Mucosa of stomach (tissue), 1 donor: Measurements from ENCODE around the gene SLC17A6.

Experiments used
- H3K27me3 ChIP-seq: one replicate; pipeline ENCODE4 v1.7.0; 2013; ENCODE audit warnings: mild to moderate bottlenecking, low read length; ENCODE audit not compliant: control insufficient read depth, insufficient read depth
- H3K36me3 ChIP-seq: one replicate; pipeline ENCODE4 v1.7.0; 2013; ENCODE audit warnings: low read length; ENCODE audit not compliant: control insufficient read depth, insufficient read depth
- H3K4me1 ChIP-seq: one replicate; pipeline ENCODE4 v1.7.0; 2013; ENCODE audit warnings: mild to moderate bottlenecking, low read length; ENCODE audit not compliant: control insufficient read depth, insufficient read depth
- H3K4me3 ChIP-seq: one replicate; pipeline ENCODE4 v1.7.0; 2013; ENCODE audit warnings: low read length
- H3K9ac ChIP-seq: one replicate; pipeline ENCODE4 v1.7.0; 2013; ENCODE audit warnings: mild to moderate bottlenecking, low read length, moderate library complexity
- H3K9me3 ChIP-seq: one replicate; pipeline ENCODE4 v1.7.0; 2013; ENCODE audit warnings: mild to moderate bottlenecking, low read length, moderate library complexity; ENCODE audit not compliant: control insufficient read depth
- donor health status: Pancreatic carcinoma.

The SLC17A6 gene

DNA sequence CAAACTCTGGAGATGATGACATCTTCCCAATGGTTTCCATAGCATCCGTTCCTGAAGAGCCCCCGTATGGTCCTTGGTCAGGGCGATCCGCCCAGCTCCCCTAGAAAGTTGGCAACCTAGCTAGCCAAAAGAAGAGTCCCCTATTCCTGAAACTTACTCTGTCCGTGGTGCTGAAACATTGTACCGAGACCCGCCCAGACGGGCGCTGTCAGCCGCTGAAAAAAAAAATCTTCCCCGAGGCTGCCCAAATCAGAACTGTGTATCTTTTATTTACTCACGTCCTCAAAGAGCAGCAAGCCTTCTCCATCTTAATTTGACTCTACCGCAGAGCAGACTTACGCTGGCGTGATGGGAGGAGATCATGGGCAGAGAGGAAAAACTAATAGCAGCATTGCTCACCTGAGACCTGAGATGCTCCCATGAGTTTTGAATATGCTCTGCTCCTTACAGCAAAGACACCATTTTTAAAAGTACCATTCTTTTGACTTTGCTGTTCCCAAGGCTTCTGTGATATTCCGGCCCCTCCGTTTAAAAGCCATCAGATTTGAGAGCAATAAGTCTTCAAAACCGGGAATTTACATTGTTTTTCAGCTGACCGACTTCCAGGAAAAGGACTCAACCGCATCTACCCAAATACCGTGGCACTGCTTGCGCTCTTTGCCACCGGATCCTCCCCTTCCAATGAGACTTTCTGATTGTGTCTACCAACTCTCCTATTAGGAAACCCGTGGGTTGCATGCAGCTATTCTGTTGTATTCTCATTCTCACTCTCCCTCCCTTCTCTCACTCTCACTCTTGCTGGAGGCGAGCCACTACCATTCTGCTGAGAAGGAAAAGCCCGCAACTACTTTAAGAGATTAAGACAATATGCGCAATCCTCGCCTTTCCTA is at the start of gene SLC17A6:
Gene SLC17A6 (plus strand): TSS at position 786 of the 890 bp plus-strand sequence. CDS start 153 bp downstream, outside the sequence.
- Histone ChIP-seq H3K4me3 (no peak within 1 kb of the TSS), H3K36me3 (no peaks in the 10 kb centered on the region), H3K4me1 (no peaks in the 10 kb centered on the region), H3K27me3 (peaks cover 53% of the 10 kb centered on the region), H3K9me3 (no peaks in the 10 kb centered on the region), H3K9ac (no peak within 1 kb of the TSS)

DNA sequence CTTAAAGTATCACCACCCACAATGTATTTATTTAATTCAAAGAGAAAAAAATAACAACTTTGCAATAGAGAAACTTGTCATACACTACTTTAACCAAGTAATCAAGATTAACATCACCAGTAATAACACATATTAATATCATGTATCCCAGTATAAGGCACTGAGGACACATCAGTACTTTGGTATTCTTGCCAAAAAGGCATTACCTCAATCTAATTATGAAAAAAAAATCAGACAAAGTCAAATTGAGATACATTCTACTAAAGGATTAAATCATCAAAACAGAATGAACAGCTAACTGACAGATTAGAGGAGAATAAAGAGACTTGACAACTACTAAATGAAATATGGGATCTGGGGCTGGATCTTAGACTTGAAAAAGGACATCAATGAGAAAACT is 35.8 kb upstream of the SLC17A6 start:
- H3K9me3 ChIP-seq: no peaks in the 10 kb centered on the region
- H3K36me3 ChIP-seq: no peaks in the 10 kb centered on the region
- no peaks in the 10 kb centered on the region for H3K4me1 ChIP-seq
- no peaks in the 10 kb centered on the region for H3K27me3 ChIP-seq
- H3K4me3 ChIP-seq: no peak overlapping the region
- H3K9ac ChIP-seq: no peak overlapping the region

DNA sequence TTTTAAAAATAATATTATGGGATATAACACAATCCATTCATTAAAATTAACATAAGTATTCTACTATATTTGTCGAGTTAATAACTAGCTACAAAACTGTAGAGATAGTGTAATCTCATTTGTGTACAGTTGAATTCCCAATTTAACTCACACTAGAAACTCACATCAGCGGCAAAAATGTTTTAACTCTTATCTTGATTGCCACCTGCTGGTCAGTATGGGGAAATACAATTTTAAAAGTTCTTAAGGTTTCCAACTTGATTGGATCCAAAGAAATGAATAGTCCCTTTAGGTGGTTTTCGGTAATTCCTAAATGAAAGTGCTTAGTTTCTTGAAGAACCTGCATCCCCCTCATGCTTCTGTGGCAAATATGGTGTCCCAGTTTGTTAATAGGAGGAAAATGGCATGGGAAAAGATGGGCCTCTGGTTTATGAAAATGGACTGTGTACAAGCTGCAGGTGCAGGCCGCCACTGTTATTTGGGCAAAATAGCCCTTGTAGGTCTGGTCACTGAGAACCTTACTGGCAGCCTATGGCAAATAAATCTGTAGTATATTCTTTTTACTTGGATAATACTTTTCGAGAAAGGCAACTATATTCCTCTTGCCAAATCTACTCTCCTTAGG is 33.7 kb upstream of the SLC17A6 start:
- Histone ChIP-seq H3K4me1 (no peaks in the 10 kb centered on the region), H3K36me3 (no peaks in the 10 kb centered on the region), H3K9me3 (no peaks in the 10 kb centered on the region), H3K4me3 (no peak overlapping the region), H3K27me3 (no peaks in the 10 kb centered on the region), H3K9ac (no peak overlapping the region)

DNA sequence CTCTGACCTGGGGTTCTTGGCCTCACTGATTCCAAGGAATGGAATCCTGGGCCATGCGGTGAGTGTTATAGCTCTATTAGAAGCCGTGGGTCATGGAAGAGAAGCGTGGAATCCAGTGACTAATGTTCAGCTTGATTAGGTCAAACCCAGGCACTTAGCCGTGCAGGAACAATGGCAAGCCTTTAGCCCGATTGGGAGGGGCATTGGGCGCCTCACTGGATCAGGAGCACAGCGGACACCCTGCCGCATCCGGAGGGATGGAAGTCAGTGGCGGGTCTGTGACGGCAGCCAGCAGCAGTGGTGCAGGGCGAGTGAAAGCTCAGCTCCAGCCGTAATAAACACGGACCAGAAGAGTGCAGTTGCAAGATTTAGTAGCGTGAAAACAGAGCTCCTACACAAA is 20.5 kb upstream of the SLC17A6 start:
- no peaks in the 10 kb centered on the region for H3K9me3 ChIP-seq
- no peak overlapping the region for H3K9ac ChIP-seq
- peaks cover 3% of the 10 kb centered on the region for H3K27me3 ChIP-seq
- H3K4me3 ChIP-seq: no peak overlapping the region
- no peaks in the 10 kb centered on the region for H3K4me1 ChIP-seq
- H3K36me3 ChIP-seq: no peaks in the 10 kb centered on the region

DNA sequence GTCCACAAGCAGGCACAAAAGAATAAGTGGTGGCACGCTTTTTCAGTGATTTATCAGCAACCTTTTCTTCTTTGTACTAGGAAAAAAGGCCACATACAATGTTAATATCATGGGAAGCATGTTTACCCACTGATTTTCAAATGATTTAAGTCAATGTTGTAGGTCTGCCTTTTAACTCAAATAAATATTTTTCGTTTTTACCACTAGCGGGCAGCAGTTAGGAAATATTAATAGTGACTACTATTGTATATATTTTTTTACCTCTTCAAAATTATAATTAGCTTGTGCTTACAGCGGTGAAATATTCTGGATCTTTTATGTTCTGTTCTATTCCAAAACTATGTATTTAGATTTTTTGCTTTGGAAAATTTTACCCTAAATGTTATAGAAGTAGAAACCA is 6.4 kb upstream of the SLC17A6 start:
- Histone ChIP-seq H3K27me3 (no peaks in the 10 kb centered on the region), H3K36me3 (no peaks in the 10 kb centered on the region), H3K9ac (no peak overlapping the region), H3K4me1 (no peaks in the 10 kb centered on the region), H3K4me3 (no peak overlapping the region), H3K9me3 (no peaks in the 10 kb centered on the region)

GRCh38 chr11:22336587-22336986 is 1.6 kb upstream of the SLC17A6 start:
- Histone ChIP-seq H3K36me3 (no peaks in the 10 kb centered on the region), H3K4me1 (no peaks in the 10 kb centered on the region), H3K27me3 (peaks cover 41% of the 10 kb centered on the region), H3K9ac (no peak overlapping the region), H3K4me3 (no peak overlapping the region), H3K9me3 (no peaks in the 10 kb centered on the region)

- Histone ChIP-seq H3K27me3 (peaks cover 67% of the 10 kb centered on the region), H3K4me3 (no peak overlapping the region), H3K9ac (no peak overlapping the region), H3K36me3 (no peaks in the 10 kb centered on the region), H3K4me1 (peaks cover 5% of the 10 kb centered on the region), H3K9me3 (no peaks in the 10 kb centered on the region)
Measured at GRCh38 chr11:22339611-22340010, 1.4 kb downstream of the SLC17A6 start.

- H3K4me1 ChIP-seq: peaks cover 5% of the 10 kb centered on the region
- peaks cover 67% of the 10 kb centered on the region for H3K27me3 ChIP-seq
- H3K4me3 ChIP-seq: no peak overlapping the region
- no peak overlapping the region for H3K9ac ChIP-seq
- no peaks in the 10 kb centered on the region for H3K9me3 ChIP-seq
- H3K36me3 ChIP-seq: no peaks in the 10 kb centered on the region
Measured at GRCh38 chr11:22340235-22340634, 2.1 kb downstream of the SLC17A6 start.

- H3K27me3 ChIP-seq: peaks cover 68% of the 10 kb centered on the region
Measured at GRCh38 chr11:22340701-22341587, 2.8 kb downstream of the SLC17A6 start.

DNA sequence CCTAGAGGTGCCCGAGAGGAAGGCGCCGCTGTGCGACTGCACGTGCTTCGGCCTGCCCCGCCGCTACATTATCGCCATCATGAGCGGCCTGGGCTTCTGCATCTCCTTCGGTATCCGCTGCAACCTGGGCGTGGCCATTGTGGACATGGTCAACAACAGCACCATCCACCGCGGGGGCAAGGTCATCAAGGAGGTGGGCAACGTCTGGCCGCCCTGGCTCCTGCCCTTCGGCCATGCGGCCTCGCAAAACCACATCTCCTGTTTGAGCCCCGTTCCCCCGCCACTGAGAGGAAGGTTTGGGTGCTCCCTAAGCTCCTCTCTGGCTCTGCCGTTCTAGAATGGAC is 3.4 kb downstream of the SLC17A6 start:
- Histone ChIP-seq H3K4me1 (peaks cover 5% of the 10 kb centered on the region), H3K4me3 (no peak overlapping the region), H3K27me3 (peaks cover 69% of the 10 kb centered on the region), H3K9ac (no peak overlapping the region), H3K9me3 (no peaks in the 10 kb centered on the region), H3K36me3 (no peaks in the 10 kb centered on the region)

More at GRCh38 chr11:22340701-22341587, 2.8 kb downstream of the SLC17A6 start:
- Histone ChIP-seq H3K9ac (no peak overlapping the region), H3K4me1 (peaks cover 5% of the 10 kb centered on the region), H3K9me3 (no peaks in the 10 kb centered on the region), H3K36me3 (no peaks in the 10 kb centered on the region), H3K4me3 (no peak overlapping the region)

DNA sequence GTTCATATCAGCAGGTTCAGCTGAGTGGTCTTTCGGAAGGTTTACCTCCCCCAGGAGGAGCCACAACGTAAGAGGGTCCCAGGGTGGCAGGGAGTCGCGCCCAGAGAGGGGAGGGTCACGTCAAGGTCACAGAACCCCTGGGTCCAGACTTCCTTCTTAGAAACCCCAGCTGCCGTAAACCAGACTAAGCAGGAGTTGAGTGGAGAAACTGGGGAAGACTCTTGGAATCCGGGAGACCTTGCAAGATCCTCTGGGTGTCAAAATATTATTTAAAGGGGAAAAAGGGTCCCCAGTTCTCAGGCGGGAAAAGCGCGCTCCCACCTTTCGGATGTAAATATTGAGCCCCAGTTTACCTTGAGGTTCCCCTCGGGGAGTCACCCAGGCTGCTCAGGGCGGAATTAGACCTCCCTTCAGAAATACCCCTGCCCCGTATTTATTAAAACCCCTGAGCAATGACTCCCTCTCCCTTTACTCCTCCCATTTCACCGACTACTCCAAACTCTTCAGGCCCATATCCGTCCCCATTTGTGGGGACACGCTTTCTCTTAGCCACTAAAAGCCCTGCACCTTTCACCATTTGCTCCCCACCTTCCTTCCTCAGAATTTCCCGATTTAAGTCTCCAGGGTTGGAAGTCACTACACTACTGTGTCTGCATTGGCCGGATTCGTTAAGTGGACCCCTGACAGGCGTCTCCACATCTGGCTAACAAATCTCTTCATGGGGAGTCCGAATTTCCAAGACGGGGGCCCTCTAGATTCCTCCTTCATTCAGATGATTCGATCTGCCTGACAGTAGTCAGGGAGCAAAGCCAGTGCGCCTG is 4.2 kb downstream of the SLC17A6 start:
- H3K36me3 ChIP-seq: no peaks in the 10 kb centered on the region
- no peak overlapping the region for H3K4me3 ChIP-seq
- no peak overlapping the region for H3K9ac ChIP-seq
- H3K27me3 ChIP-seq: peaks cover 66% of the 10 kb centered on the region
- H3K4me1 ChIP-seq: peaks cover 5% of the 10 kb centered on the region
- no peaks in the 10 kb centered on the region for H3K9me3 ChIP-seq
